Measurements from ENCODE around the gene ATXN10. TPM values are rescaled to one million over a fixed set of nuclear protein-coding genes. Genes with fewer than 3 reads are reported as not detected.

Gene ATXN10
- total and polyA plus RNA-seq, 10 of the 15 experiments (the other 5 are each of a cell fraction or from before 2014, with no cell fraction given): 29.2 to 249 (median 146) TPM

GRCh38 chr22:45785458-45785857 lies 113.8 kb downstream of the ATXN10 start (continued):
- no peak for TF ChIP-seq SREBF2 (IDR thresholded peaks at IDR 0.05; ENCODE audit: low read length)
- no peak for TF ChIP-seq CHD2 (IDR thresholded peaks at IDR 0.05; ENCODE audit: borderline replicate concordance, low read depth, low read length)
- TF ChIP-seq TCF12 (IDR thresholded peaks at IDR 0.05; ENCODE audit: low read depth, low read length): no peak
- TF ChIP-seq MLLT1 (IDR thresholded peaks at IDR 0.05): no peak

GRCh38 chr22:45786726-45787125 lies 115.1 kb downstream of the ATXN10 start:
- FAIRE-seq (no peak), DNase-seq (ENCODE audit: low read depth, low spot score) (no peak), ATAC-seq (no peak)
- Histone ChIP-seq H3K9ac (ENCODE audit: control insufficient read depth, insufficient read depth, low read length) (no peak overlapping the region), H4K20me1 (ENCODE audit: control insufficient read depth, insufficient read depth) (no peaks in the 10 kb centered on the region), H3K27me3 (replicated peaks in 1 of 2; ENCODE audit: control insufficient read depth in 2 of 2, insufficient read depth in 2 of 2, low read length in 1 of 2) (no peaks in the 10 kb centered on the region), H3K27ac (ENCODE audit: control insufficient read depth, insufficient read depth) (no peak overlapping the region), H3K4me2 (ENCODE audit: control insufficient read depth, insufficient read depth) (no peak overlapping the region), H3K4me1 (ENCODE audit: control insufficient read depth, insufficient read depth, low read length) (peaks cover 18% of the 10 kb centered on the region), H2AFZ (ENCODE audit: control insufficient read depth, low read depth, low read length) (no peak overlapping the region), H3K79me2 (ENCODE audit: control insufficient read depth, insufficient read depth, low read length) (no peaks in the 10 kb centered on the region; the same call in 1 of the 2 replicates), H3K36me3 (ENCODE audit: control insufficient read depth in 2 of 2, insufficient read depth in 2 of 2, low read length in 1 of 2) (no peaks in the 10 kb centered on the region; a peak in 1 of 4 replicates), H3K4me3 (no peak overlapping the region), H3K9me3 (replicated peaks; ENCODE audit: control insufficient read depth, insufficient read depth, low read length) (no peaks in the 10 kb centered on the region)
- SMC1A ChIA-PET (ENCODE audit: uncharacterized antibody, unreplicated experiment): no interaction called here
- CTCF ChIA-PET: no interaction called here
- intact Hi-C loops (cut with micrococcal nuclease; ENCODE audit: unreplicated experiment): no loop called here
- RAD21 ChIA-PET (ENCODE audit: unreplicated experiment): no interaction called here
- in situ Hi-C loops (cut with MboI): no loop called here
- 50% methylated on average over 2 of the region's 2 CpGs for WGBS (ENCODE audit: insufficient coverage, insufficient replicate concordance, low lambda C conversion rate, missing lambda C conversion rate)
- no TSS peak for BruUV-seq (replicated peaks)
- POLR2A ChIA-PET: no interaction called here
- TF ChIP-seq NFYB (IDR thresholded peaks at IDR 0.05; ENCODE audit: insufficient read depth, low read depth, low read length) (no peak), SP1 (IDR thresholded peaks at IDR 0.05; ENCODE audit: low read depth, low read length) (no peak), ZBTB33 (IDR thresholded peaks at IDR 0.05) (no peak), ZNF207 (IDR thresholded peaks at IDR 0.05; ENCODE audit: borderline replicate concordance) (no peak), SUPT20H (IDR thresholded peaks at IDR 0.05; ENCODE audit: borderline replicate concordance, control insufficient read depth, low read depth, low read length) (no peak), SKIL (IDR thresholded peaks at IDR 0.05; ENCODE audit: low read depth, poor library complexity, severe bottlenecking) (no peak), PAX5 (IDR thresholded peaks at IDR 0.05; ENCODE audit: borderline replicate concordance, low read depth, low read length) (no peak), HDAC2 (IDR thresholded peaks at IDR 0.05) (no peak), SMAD1 (IDR thresholded peaks at IDR 0.05; ENCODE audit: low read depth, partially characterized antibody) (no peak), PAX8 (IDR thresholded peaks at IDR 0.05) (no peak), USF1 (IDR thresholded peaks at IDR 0.05; ENCODE audit: borderline replicate concordance, extremely low read length, insufficient read depth, low read depth, low read length) (no peak)

All from GM12878 (cell line).